NCI-H748 (cell line): Measurements from ENCODE around the gene COMP.
"Not testable (repeated sequence)": the region's sequence is repeated elsewhere in the genome, so short reads cannot be mapped to it uniquely, and the experiment has no call there.

ENCODE experiments used
- DNase-seq: peaks from one replicate; lab custom pipeline; 2025; ENCODE audit not compliant: unreplicated experiment; lab: John Stamatoyannopoulos, UW

COMP gene

GRCh38 chr19:18790566-18791314, at the start of gene COMP:
Gene COMP, minus strand, starts transcription at chr19:18791305. Its CDS starts 36 bp downstream, at chr19:18791269.
- DNase-seq: no peak

GRCh38 chr19:18840288-18841267, 49.5 kb upstream of the COMP start:
- DNase-seq: no peak

- no peak for DNase-seq
These were observed 48.6 kb upstream of the COMP start for GRCh38 chr19:18839465-18840287.

GRCh38 chr19:18834644-18834984, 43.5 kb upstream of the COMP start:
- no peak for DNase-seq

- peak; percentile 91 for DNase-seq
These were observed 42.9 kb upstream of the COMP start for GRCh38 chr19:18833849-18834643.

- DNase-seq: no peak
These were observed 42.0 kb upstream of the COMP start for GRCh38 chr19:18833141-18833476.

- peak; percentile 14 for DNase-seq
These were observed 41.4 kb upstream of the COMP start for GRCh38 chr19:18832306-18833140.

- DNase-seq: peak; percentile 93
These were observed 40.6 kb upstream of the COMP start, which contains the start of gene UPF1 for GRCh38 chr19:18831524-18832305. Gene UPF1, plus strand, starts transcription at chr19:18831959. Its CDS starts 251 bp downstream, at chr19:18832210.

- no peak for DNase-seq
These were observed 39.4 kb upstream of the COMP start for GRCh38 chr19:18830488-18830887.

GRCh38 chr19:18828786-18829185, 37.7 kb upstream of the COMP start:
- no peak for DNase-seq

- DNase-seq: no peak
These were observed 26.5 kb upstream of the COMP start for GRCh38 chr19:18817574-18817973.

GRCh38 chr19:18816645-18817044, 25.5 kb upstream of the COMP start:
- not testable (repeated sequence) for DNase-seq

GRCh38 chr19:18815673-18816072, 24.6 kb upstream of the COMP start:
- no peak for DNase-seq

GRCh38 chr19:18814063-18814462, 23.0 kb upstream of the COMP start:
- DNase-seq: no peak

- DNase-seq: not testable (repeated sequence)
These were observed 20.5 kb upstream of the COMP start for GRCh38 chr19:18811638-18812037.

- no peak for DNase-seq
These were observed 18.2 kb upstream of the COMP start for GRCh38 chr19:18809149-18809868.

- DNase-seq: no peak
These were observed 16.8 kb upstream of the COMP start for GRCh38 chr19:18807861-18808331.

GRCh38 chr19:18804643-18805042, 13.5 kb upstream of the COMP start:
- DNase-seq: no peak
